Eye (tissue), 1 donor: ENCODE data around the gene SYNPR.
"Not testable (repeated sequence)": the region's sequence is repeated elsewhere in the genome, so short reads cannot be mapped to it uniquely, and the experiment has no call there.

Experiments used
- DNase-seq: peaks from one replicate; pipeline ENCODE4 v3.0.0-alpha.2; 2015

The SYNPR gene

GRCh38 chr3:63278171-63279004, at the start of gene SYNPR:
SYNPR (plus strand) TSS chr3:63278308.
- peak; percentile 79 for DNase-seq

- peak; percentile 78 for DNase-seq
Observed at GRCh38 chr3:63228677-63229076, 49.4 kb upstream of the SYNPR start.

GRCh38 chr3:63230146-63230545, 48.0 kb upstream of the SYNPR start:
- DNase-seq: no peak

GRCh38 chr3:63231643-63232042, 46.5 kb upstream of the SYNPR start:
- no peak for DNase-seq

GRCh38 chr3:63232764-63233396, 45.2 kb upstream of the SYNPR start:
- peak; percentile 20 for DNase-seq

GRCh38 chr3:63240381-63240902, 37.7 kb upstream of the SYNPR start:
- no peak for DNase-seq

GRCh38 chr3:63242124-63242523, 36.0 kb upstream of the SYNPR start:
- no peak for DNase-seq

GRCh38 chr3:63244486-63244885, 33.6 kb upstream of the SYNPR start:
- DNase-seq: no peak

- no peak for DNase-seq
Observed at GRCh38 chr3:63245726-63246241, 32.3 kb upstream of the SYNPR start.

GRCh38 chr3:63248015-63248414, 30.1 kb upstream of the SYNPR start:
- no peak for DNase-seq

- DNase-seq: no peak
Observed at GRCh38 chr3:63251499-63251898, 26.6 kb upstream of the SYNPR start.

- not testable (repeated sequence) for DNase-seq
Observed at GRCh38 chr3:63255819-63256218, 22.3 kb upstream of the SYNPR start.

- no peak for DNase-seq
Observed at GRCh38 chr3:63264716-63265115, 13.4 kb upstream of the SYNPR start.

- DNase-seq: no peak
Observed at GRCh38 chr3:63274359-63274758, 3.7 kb upstream of the SYNPR start.

GRCh38 chr3:63279005-63279841, 1.1 kb downstream of the SYNPR start:
- peak; percentile 87 for DNase-seq

GRCh38 chr3:63287610-63288009, 9.5 kb downstream of the SYNPR start:
- DNase-seq: no peak

- no peak for DNase-seq
Observed at GRCh38 chr3:63290686-63291085, 12.6 kb downstream of the SYNPR start.

- DNase-seq: no peak
Observed at GRCh38 chr3:63294332-63294731, 16.2 kb downstream of the SYNPR start.

GRCh38 chr3:63295356-63295755, 17.2 kb downstream of the SYNPR start:
- DNase-seq: no peak

- no peak for DNase-seq
Observed at GRCh38 chr3:63295806-63296205, 17.7 kb downstream of the SYNPR start.

GRCh38 chr3:63296249-63296648, 18.1 kb downstream of the SYNPR start:
- DNase-seq: no peak

- DNase-seq: no peak
Observed at GRCh38 chr3:63303238-63303637, 25.1 kb downstream of the SYNPR start.

GRCh38 chr3:63304421-63304820, 26.3 kb downstream of the SYNPR start:
- no peak for DNase-seq
